KOPT-K1 (cell line): ENCODE results near the gene ADAMTS7.
"Not testable (repeated sequence)": the region's sequence is repeated elsewhere in the genome, so short reads cannot be mapped to it uniquely, and the experiment has no call there.

Source experiments
- H3K27ac ChIP-seq: fragments of 200-600 bp; sonication (generic); 2 replicates; pipeline ENCODE4 v1.5.1; 2016; ENCODE audit warnings: antibody characterized with exemption, mild to moderate bottlenecking, low read depth, low read length; ENCODE audit not compliant: poor library complexity, severe bottlenecking
- H3K36me3 ChIP-seq: fragments of 200-600 bp; sonication (generic); 2 replicates; pipeline ENCODE4 v1.5.1; 2017; ENCODE audit warnings: antibody characterized with exemption, mild to moderate bottlenecking, low read length, moderate library complexity; ENCODE audit not compliant: insufficient read depth
- H3K9me3 ChIP-seq: fragments of 200-600 bp; sonication (generic); 2 replicates; pipeline ENCODE4 v1.5.1; 2017; ENCODE audit warnings: antibody characterized with exemption, low read length, mild to moderate bottlenecking; ENCODE audit not compliant: insufficient read depth, poor library complexity, severe bottlenecking

Gene ADAMTS7

DNA sequence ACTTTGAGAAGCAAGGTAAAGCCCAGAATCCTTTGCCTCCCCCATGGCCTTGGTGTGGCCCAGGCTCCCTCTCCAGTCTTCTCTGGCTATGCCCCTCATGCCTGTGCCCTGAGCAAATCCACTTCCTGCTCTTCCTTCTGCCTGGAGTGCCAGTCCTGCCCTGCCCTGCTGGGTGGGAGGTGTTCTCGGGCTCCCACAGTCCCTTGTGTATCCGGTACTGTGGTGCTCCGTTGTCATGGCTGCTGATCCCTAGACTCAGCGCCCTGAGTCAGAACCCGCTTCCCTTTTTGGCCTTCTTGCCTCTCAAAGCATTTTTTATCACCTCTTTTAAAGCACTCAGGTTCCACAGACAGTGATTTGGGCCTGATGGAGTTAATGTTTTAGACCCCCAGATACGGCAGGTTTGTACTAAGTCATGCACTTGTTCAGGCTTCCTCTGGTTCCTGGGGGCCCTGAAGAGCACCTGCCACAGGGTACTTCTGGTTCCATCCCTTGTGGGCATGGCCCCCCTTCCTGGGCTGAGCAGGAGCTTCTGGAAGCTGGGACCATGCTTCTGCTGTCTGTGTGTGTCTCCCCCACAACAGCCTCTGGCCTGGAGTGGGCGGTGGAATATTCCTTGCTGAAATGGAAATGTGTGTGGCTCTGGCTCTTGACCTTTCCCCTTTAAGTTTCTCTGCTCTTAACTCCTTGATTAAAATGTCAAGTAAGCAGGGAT, 29.6 kb upstream of the ADAMTS7 start:
- no peaks in the 10 kb centered on the region for H3K36me3 ChIP-seq
- no peak overlapping the region for H3K27ac ChIP-seq
- H3K9me3 ChIP-seq, result no peaks in the 10 kb centered on the region

DNA sequence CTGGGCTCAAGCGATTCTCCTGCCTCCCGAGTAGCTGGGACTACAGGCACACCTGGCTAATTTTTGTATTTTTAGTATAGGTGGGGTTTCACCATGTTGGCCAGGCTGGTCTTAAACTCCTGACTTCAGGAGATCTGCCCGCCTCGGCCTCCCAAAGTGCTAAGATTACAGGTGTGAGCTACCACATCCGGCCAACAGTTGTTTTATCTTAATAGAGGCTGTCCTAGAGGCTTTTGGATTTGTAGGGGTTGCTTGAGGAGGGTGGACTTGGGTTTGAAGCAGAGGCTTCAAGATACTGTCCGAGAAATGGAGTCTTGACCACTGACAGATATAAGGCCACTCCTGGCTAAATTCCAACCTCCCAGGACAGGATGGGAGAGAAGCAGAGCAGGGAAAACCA, 27.9 kb upstream of the ADAMTS7 start:
- H3K27ac ChIP-seq, H3K9me3 ChIP-seq, H3K36me3 ChIP-seq: not testable (repeated sequence)

DNA sequence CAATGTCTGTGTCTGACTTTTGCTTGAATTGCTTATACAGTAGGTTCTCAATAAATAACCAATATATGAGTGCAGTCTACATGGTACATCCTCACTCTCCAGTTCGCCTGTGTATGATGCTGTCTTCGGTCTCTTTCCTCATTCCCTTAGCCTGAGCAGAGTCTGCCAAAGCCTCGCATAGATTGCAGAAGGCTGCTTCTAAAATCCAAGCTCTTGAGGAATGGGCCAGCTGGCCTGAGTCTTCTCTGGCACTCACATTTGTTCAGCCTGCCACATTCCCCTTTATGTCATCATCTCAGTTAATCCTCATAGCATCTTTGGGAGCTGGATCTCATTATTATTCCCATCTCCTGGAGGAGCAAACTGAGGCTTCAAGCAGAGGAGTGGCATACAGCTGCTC, 27.2 kb upstream of the ADAMTS7 start:
- H3K36me3 ChIP-seq, result no peaks in the 10 kb centered on the region
- no peaks in the 10 kb centered on the region for H3K9me3 ChIP-seq
- H3K27ac ChIP-seq, result no peak overlapping the region

DNA sequence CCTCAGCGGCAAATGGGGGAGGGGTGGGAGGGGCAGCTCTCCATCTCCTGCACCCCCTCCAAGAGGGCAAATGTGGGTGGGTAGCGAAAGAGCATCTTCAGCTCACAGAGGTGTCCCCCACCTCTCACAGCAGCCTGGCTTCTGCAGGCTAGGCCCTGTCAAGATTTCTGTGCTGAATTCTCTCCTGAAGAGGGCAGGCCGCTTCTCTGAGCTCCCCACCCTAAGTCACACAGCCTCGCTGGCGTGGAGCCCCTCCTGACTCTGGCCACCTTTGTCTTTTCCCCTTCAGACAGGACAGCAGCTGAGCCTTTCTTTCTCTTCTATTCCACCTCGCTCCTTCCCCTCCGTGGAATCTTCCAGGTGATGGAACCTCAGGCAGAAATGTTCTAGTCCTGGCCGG, 26.3 kb upstream of the ADAMTS7 start:
- no peaks in the 10 kb centered on the region for H3K9me3 ChIP-seq
- H3K36me3 ChIP-seq, result no peaks in the 10 kb centered on the region
- no peak overlapping the region for H3K27ac ChIP-seq

DNA sequence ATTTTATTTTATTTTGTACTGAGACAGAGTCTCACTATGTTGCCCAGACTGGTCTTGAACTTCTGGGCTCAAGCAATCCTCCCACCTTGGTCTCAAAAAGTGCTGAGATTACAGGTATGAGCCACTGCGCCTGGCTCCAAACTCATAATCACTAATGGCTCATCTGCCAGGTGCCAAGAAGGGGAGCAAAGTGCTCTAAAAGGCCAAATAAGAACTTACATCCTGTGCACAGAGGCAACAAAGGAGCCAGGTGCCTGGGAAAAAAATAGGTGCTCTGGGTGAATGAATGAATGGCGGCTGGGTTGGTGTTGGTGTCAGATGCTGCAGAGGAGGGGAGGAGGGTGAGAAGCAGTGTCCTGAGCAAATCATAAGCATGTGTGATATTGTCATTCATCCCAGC, 25.9 kb upstream of the ADAMTS7 start:
- no peaks in the 10 kb centered on the region for H3K36me3 ChIP-seq
- no peaks in the 10 kb centered on the region for H3K9me3 ChIP-seq
- H3K27ac ChIP-seq, result no peak overlapping the region

DNA sequence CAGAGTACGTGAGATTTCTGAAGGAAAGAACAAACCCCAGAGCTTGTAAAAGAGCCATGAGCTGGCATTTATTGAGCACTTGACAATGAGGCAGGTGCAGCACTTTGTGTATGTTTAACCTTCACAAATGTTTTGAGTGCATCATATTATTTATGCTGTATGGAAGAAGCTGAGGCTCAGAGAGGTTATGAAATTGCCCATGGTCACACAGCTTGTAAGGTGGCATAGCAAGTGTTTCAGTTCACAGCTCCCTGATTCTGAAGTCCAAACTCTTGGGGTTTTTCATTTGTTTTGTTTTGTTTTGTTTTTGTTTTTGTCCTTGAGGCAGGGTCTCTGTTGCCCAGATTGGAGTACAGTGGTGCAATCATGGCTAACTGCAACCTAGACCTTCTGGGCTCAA, 25.1 kb upstream of the ADAMTS7 start:
- Histone ChIP-seq H3K36me3 (no peaks in the 10 kb centered on the region), H3K27ac (no peak overlapping the region), H3K9me3 (no peaks in the 10 kb centered on the region)

DNA sequence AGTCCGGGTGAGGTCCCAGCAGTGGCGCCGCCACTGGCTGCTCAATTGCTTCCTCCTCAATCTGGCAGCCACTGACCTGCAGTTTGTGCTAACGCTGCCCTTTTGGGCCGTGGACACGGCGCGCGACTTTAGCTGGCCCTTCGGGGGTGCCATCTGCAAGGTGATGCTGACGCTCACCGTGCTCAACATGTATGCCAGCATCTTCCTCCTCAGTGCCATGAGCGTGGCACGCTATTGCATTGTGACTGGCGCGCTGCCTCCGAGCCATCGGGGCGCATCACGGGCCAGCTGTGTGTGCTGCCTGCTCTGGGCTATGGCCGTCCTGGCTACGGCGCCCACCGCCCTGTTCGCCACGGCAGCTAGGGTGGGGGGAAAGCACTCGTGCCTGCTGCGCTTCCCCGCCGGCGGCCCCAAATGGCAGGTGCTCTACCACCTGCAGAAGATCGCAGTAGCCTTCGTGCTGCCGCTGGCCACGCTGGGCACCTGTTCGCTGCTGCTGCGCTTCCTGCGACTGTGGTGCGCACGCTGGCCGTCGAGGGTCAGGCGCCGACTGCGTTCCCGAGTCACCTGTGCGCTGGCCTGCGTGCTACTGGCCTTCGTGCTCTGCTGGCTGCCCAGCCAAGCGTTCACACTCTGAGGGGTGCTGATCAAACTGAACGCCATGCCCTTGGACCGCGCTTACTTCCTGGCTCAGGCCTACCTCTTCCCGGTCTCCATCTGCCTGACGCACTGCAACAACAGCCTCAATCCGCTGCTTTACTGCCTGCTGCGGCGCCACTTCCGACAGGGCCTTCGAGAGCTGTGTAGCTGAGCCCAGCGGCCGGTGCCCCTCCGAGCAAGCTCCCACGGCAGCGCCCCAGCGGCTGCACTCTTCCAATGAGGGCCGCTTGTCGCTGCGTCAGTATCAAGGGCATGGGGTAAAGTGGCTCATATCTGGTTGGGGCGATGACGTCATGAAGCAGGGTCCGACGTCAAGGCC, 20.3 kb upstream of the ADAMTS7 start:
- no peak overlapping the region for H3K27ac ChIP-seq
- H3K9me3 ChIP-seq, result no peaks in the 10 kb centered on the region
- H3K36me3 ChIP-seq, result no peaks in the 10 kb centered on the region

DNA sequence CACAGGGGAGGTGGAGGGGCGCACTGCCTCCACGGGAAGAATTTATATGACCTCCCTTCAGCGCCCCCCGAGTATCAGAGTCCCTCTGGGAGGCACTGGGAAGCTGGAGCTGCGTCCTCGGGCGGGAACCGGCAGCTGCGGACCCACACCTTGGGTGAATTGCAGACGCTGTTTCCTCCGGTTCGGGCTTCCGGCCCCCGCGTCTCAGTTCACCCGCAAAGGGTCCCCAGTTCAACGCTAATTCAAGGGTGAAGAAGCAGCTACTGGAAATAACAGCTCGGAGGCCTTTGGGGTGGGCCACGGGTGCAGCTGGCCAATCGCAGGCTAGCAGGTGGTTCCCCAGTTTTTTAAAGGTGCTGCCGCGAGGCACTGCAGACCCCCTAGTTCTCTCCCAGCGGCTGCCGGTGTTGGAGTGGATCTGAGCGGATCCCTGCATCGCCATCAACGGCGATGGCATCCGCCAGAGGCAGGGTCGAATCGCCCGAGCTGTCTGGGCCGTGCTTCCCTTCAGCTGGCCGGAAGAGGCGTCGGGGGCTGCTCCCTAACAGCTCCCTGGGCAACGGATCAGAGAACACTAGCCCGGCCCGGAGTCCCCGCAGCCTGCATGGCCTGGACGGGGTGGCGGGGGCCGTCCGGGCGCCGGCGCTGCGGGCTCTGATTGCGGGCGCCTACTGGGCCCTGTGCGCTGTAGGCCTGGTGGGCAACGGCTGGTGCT, 19.4 kb upstream of the ADAMTS7 start:
- no peaks in the 10 kb centered on the region for H3K9me3 ChIP-seq
- H3K36me3 ChIP-seq, result no peaks in the 10 kb centered on the region
- H3K27ac ChIP-seq, result no peak overlapping the region

DNA sequence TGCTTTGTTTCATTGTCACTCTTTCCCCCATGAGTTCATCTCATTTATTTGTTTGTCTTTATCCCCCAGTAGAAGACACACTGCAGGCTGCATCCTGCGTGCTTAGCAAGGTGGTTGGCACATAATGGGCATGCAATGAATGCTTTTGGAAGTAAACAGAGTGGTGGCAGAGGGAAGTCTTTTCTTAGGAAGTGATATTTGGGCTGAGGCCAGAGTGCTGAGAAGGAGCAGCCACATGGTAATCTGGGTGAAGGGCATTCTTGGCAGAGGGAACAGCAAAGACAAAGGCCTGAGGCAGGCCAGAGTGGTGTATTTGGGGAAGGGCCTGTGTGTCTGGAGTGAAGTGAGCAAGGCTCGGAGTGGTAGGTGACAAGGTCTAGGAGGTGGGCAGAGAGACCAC, 17.7 kb upstream of the ADAMTS7 start:
- no peaks in the 10 kb centered on the region for H3K36me3 ChIP-seq
- H3K9me3 ChIP-seq, result no peaks in the 10 kb centered on the region
- H3K27ac ChIP-seq, result no peak overlapping the region

DNA sequence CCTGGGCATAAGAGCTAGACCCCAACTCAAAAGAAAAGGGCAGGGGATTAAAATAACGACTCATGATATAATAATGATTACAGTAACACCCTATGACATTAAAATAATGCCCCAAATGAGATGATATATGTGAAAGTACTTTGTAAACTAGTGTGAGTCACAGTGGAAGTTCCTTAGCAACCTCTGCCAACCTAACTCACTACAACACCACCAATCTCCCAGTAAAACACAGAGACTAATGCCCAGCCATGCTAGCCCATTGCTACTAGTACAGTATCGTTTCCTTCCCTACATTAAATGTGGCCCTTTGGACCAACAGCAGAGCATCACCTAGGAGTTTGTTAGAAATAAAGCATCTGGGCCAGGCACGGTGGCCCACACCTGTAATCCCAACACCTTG, 11.2 kb upstream of the ADAMTS7 start:
- no peaks in the 10 kb centered on the region for H3K9me3 ChIP-seq

DNA sequence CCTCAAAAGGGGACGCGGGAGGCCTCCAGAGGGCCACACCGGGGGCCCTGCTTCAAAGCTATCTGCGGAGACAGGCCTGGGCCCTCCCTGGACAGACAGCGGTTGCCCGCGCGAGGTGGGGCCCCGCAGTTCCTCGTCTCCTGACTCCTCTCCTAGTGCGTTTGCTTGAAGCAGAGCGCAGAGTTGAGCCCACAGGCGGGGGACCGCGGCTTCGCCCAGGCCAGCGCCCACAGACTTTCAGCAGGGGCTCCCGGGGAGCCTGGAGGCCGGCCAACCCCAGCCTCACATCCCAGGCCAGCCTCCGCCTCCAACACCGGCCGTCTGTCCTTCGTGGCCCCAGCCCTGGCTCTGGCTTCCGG, 540 bp upstream of the ADAMTS7 start:
- no peak overlapping the region for H3K27ac ChIP-seq
- no peaks in the 10 kb centered on the region for H3K9me3 ChIP-seq
- no peaks in the 10 kb centered on the region for H3K36me3 ChIP-seq

More for the DNA sequence above, 11.2 kb upstream of the ADAMTS7 start:
- H3K27ac ChIP-seq, result no peak overlapping the region
- H3K36me3 ChIP-seq, result no peaks in the 10 kb centered on the region

DNA sequence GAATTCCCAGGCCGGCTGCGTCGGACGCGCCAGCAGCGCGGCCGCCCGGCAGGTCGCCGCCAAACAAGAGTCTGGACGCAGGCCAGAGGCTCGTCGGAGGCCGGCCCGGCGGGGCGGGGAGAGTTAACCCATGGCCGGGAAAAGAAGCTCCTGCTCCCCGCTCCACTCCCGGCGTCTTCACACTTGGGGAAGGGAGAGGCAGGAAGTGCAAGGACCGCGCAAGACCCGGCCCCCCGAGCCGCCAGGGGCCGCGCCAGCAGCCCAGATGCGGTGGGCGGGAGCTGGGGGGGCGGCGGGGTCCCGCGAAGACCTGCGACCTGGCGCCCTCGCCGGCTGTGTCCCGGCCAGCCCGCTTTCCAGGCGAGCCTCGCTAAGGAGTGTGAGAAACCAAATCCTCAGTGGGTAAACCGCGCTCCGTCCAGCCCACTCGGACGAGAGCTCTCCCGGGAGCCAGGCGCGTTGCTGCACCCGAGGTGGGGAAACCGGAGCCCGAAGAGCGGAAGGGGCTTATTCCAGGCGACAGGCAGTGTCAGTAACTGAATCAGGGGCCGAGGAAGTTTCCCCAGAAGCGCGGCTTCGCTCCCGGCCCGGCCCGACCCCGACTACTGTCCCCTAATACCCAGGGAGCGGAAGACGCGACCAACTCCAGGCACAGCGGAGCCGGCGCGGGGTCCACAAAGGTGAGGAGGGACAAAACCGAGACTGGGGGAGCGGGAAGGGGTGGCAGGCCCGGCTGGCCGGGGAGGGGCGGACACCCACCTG, 721 bp downstream of the ADAMTS7 start:
- Histone ChIP-seq H3K36me3 (no peaks in the 10 kb centered on the region), H3K9me3 (no peaks in the 10 kb centered on the region), H3K27ac (no peak overlapping the region)

DNA sequence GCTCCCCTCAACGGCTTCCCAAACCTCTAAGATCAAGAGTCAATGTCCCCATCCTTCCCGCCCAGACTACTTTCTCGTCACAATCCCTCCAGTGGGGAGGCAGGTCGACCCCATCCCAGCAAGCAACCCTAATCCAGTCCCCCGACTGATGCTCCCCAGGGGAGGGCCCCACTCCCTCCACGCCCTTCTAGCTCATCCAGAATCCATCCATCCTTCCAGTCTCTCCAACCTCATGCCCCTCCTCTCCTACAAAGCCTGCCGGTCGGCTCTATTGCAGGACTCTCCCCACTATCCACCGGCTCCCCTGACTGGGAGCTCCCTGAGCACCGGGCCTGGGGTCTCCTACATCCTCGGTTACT, 1.3 kb downstream of the ADAMTS7 start:
- Histone ChIP-seq H3K27ac (no peak overlapping the region), H3K9me3 (no peaks in the 10 kb centered on the region), H3K36me3 (no peaks in the 10 kb centered on the region)

DNA sequence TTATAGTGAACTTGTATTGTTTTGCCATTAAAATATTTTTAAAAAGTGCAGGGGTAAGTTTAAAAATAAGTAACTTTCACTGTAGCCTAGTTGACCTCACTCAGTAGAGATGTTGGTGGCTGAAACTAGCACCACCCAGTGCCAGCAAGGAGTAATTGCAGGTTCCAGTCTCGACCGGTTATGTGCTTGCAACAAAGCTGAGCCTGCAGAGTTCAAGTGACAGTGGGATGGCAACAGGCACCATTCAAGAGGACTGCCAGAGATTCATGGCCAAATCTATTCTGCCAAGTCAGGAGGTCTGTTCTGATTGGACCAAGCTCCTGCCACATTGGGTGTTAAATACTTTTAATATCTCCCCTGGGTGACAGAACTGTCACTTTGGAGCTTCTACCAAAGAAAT, 2.7 kb downstream of the ADAMTS7 start:
- no peak overlapping the region for H3K27ac ChIP-seq
- H3K36me3 ChIP-seq, result no peaks in the 10 kb centered on the region

DNA sequence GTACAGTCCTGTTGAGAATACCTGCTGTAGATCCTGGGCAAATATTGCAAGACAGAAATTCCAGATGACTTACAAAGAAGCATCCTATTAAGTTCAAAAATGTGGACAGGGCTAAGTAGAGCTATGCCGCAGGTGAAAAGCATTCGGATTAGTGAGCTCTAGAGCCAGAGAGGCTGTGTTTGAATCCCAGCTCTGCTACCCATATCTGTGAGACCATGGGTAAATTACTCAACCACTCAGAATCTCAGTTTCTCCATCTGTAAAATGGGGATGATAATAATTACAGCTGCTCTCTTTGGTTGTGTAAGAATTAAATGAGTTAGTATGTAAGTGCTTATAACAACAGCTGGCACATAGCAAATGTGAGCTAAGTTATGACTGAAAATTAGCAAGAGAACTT, 3.9 kb downstream of the ADAMTS7 start:
- H3K27ac ChIP-seq, result no peak overlapping the region
- H3K36me3 ChIP-seq, result no peaks in the 10 kb centered on the region
- H3K9me3 ChIP-seq, result no peaks in the 10 kb centered on the region

More for the DNA sequence above, 2.7 kb downstream of the ADAMTS7 start:
- H3K9me3 ChIP-seq, result no peaks in the 10 kb centered on the region
